DMS53 treated with DMSO at 0.1 percent for 48 hours (cell line): ENCODE results near the gene TUBA4B.

Experiments used
- DNase-seq: peaks from one replicate; lab custom pipeline; 2025; ENCODE audit not compliant: unreplicated experiment; lab: John Stamatoyannopoulos, UW

TUBA4B gene

DNA sequence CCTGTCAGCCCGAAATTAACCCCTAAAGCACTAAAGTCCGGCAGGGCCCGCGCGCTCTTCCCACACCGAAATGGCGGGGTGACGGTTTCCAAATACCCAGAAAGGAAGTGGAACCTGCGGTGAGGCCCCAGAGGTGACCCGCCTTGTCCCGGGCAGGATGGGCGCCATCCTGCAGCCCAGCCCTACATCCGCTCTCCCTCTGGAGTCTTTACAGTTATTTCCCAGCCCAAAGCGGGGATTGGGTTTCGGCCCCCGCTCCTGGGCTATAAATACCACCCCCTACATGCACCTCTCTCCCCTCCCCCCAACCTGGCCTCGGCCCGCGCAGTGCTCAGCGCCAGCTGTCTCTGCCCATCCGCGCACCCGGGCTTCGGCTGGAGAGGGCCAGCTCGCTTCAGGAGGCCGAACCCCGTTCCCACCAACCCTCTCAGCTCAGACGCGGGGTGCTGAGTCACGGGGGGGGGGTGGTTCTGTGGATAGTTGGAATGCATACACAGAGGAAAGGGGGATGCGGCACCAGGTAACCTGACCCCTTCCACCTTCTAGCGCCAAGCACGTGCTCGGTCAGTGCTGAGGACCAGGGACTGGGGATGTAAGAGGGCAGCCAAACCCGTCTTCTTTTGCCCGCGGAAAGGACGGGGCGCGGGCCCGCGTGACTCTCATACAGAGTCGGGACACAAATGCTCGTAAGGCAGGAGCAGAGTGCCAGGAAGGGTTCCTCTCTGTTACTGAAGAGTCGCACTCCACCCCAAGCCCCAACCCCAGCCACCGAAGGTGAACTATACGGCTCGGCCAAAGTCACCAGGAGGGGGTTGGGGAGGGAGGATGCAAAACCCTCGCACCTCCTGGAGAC, at the start of gene TUBA4B:
TSS of gene TUBA4B (plus strand) at position 344 of the 853 bp plus-strand sequence. CDS start at position 509, 165 bp downstream.
- peak; percentile 10 for DNase-seq

DNA sequence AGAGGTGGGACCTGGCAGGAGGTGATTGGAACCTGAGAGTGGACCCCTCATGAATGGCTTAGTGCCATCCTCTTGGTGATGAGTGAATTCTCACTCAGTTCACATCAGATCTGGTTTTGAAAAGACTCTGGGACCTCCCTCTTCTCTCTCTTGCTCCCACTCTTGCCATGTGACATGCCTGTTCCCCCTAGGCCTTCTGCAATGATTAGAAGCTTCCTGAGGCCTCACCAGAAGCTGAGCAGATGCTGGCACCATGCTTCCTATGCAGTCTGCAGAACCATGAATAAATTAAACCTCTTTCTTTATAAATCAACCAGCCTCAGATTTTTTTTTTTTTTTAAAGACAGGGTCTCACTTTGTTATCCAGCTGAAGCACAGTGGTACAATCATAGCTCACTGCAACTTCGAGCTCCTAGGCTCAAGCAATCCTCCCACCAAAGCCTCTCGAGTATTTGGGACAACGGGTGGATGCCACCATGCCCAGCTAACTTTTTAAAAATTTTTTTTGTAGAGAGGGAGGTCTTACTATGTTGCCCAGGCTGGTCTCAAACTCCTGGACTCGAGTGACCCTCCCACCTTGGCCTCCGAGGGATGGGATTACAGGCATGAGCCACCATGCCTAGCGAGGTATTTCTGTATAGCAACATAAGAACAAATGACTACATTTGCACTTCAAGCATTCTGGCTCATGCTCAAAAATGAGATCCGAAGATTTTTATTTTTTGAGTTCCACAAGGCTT, 48.4 kb upstream of the TUBA4B start:
- DNase-seq = no peak

DNA sequence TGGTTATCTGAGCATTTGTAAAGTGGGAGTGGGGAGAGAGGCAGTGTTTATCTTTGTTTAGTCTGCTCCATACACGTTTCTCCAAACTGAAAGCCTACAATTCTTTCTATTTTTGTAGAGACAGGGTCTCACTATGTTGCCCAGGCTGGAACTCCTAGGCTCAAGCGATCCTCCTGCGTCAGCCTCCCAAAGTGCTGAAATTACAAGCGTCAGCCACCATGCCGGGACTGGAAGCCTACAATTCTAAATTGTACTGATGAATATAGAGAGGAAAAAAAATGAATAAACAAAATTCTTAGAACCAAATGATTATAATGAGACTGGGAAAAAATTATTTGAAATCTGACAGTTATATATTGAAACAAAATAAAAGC, 47.9 kb upstream of the TUBA4B start:
- no peak for DNase-seq

DNA sequence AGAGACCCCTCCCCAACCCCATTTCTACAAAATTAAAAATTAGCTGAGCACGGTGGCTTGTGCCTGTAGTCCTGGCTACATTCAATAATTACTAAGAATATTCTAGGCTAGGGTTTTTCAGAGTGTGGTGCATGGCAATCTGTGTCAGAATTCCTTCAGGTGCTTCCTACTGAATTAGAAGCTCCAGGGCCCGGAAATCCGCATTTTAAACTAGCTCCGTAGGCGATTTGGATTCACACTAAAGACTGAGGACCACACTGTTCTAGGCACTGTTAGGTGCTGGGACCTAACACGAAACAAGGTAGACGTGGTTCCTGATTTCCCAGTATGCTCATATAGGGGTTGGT, 47.1 kb upstream of the TUBA4B start:
- DNase-seq = no peak

DNA sequence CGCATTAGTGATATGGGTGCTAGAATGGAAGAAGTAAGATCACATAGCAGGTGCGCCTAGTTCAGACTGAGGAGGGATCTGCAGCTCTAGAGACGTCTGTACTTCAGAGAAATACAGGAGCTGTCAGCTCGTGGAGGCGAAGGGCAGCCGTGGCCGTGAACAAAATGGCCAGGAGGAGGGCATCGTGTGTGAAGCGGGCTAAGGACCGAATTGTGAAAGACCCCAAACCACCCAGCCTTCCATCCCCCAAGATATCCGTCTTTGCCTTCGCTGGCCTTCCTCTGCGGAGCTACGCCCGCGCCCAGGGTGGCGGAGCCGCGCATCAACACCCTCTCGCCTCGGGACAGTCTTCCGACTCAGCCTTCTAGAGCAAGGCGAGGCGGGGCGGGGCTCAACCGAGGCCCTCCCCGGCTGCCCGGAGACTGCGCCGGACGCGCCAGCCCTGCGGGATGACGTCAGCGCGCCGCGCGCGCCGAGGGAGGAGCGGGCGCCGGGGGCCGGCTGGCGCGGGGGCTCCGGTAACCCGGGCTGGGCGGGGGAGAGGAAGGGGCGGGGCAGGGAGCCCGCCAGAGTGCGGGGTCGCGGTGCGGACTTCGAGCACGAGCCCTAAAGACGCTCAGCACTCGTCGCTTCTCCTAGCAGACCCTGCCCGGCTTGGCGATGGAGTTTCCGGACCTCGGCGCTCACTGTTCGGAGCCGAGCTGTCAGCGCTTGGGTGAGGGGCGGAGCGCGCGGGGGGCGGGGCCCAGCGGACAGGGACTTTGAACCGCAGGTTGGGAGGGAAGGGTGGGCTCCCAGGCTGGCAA, 46.5 kb upstream of the TUBA4B start, which contains the start of gene ZFAND2B:
TSS of gene ZFAND2B (plus strand) at position 455 of the 806 bp plus-strand sequence. CDS start at position 661, 206 bp downstream.
- peak; percentile 75 for DNase-seq

DNA sequence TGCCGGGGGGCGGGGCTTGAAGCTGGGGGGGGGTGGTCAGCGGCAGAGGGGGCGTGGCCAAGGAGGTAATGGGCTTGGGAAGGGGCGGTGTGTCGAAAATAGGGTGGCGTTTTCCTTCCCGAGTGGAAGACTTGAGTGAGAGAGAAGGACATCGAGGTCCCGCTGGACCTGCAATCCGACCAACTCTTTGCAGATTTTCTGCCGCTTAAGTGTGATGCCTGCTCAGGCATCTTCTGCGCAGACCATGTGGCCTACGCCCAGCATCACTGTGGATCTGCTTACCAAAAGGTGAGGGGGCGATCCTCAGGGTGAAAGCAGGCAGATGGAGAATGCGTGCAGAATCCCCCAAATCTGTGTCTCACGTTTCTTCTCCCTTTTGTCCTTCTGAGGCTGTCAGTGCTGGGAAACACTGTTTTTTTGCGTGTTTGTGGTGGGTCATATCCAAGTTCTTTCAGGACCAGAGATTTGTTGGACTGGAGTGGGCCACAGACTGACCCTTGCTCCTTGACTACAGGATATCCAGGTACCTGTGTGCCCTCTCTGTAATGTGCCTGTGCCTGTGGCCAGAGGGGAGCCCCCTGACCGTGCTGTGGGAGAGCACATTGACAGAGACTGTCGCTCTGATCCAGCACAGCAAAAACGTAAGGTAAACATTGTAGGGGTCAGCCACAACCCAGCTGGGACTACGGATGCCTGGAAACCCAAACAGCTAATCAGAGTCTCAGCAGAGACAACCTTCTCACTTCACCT, 45.7 kb upstream of the TUBA4B start:
- DNase-seq = peak; percentile 41

DNA sequence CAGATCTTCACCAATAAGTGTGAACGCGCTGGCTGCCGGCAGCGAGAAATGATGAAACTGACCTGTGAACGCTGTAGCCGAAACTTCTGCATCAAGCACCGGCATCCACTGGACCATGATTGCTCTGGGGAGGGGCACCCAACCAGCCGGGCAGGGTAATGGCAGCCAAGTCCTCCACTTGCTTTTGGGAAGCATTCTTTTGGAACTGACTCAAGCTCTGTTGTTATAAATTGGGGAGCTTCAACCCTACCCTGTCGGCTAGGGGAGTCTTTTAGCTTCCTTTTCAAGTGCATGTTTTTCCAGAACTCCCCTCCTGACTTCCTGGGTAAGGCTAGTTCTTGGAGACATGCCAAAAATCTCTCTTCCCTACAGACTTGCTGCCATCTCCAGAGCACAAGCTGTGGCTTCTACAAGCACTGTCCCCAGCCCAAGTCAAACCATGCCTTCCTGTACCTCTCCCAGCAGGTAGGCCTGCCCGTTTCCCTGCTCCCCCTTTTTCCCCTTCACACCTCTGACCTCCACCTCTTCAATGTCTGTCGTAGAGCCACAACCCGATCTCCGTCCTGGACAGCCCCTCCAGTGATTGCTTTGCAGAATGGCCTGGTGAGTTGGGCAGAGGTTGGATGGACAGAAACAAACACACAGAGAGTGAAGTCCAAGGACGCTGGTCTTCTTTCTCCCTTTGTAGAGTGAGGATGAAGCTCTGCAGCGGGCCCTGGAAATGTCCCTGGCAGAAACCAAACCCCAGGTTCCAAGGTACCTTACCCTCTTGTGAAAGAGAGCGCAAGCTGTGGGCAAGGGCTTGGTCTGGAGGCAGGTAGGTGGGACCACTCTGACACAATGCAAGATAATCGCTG, 44.9 kb upstream of the TUBA4B start:
- no peak for DNase-seq

DNA sequence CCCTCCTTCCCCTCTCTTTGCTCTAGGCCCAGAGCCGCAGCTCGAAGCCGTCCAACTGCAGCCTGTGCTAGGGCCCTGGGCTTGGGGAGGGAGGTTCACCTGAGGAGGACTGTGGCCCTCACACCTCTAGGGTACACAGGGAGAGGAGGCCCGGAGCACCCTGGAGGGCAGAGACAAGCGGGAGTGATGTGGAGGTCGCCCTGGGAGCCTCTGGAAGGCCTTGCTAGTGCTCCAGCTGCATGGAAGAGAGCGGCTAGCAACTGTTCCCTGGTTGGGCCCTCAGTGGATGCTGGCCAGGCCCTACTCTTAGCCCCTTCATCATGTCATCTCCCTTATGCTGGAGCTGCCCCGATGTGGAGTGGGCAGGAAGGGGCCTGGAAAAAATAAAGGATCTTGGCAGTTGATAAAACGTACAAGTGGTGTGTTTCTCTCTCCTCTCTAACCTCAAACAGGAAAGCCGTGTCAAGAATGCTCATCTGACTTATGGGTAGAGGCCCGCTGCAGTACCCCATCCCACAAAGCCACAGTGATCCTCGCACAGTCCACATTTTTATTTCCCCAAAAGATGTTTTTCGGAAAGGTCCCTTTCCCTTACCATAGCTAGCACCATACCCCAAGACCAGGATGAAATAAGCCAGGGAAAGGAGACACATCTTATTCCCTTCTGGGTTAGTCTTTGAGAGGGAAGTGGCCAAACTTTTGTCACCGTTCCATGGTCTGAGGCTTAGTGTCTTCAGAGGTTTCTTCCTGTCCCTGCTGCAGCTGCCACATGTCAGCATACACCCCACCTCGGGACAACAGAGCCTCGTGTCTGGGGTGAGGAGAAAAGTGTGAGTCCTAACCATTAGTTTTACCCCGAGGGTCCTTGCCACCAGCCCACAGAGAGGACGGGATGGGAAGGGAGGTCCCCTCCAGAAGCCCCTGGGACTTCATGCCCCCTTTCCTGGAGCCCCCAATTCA, 43.5 kb upstream of the TUBA4B start:
- DNase-seq = no peak

DNA sequence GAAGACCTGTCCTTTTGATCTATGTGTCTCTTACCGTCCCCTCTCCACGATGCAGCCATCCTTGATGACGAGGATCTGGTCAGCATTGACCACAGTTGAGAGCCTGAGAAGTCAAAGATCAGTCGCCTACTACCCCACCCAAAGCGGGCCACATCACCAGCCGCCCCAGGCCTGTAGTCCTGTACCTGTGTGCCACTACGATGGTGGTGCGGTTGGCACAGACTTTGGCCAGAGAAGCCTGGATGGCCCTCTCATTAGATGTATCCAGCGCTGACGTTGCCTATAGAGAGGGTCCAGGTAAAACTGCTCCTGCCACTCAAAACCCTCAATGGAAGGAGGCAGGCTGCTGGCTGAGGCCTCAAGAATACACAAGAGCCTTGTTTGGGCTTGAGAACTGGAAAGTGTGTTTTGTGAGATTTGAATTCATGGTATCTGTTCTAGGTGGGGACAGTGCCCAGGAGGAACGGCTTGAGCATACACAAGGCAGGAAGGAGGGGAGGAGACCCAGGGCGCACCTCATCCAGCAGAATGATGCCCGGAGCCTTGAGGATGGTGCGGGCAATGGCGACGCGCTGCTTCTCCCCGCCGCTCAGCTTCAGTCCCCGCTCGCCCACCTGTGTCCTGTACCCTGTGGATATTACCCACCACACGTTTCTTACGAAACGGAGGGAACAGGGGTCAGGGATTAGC, 42.7 kb upstream of the TUBA4B start:
- no peak for DNase-seq

DNA sequence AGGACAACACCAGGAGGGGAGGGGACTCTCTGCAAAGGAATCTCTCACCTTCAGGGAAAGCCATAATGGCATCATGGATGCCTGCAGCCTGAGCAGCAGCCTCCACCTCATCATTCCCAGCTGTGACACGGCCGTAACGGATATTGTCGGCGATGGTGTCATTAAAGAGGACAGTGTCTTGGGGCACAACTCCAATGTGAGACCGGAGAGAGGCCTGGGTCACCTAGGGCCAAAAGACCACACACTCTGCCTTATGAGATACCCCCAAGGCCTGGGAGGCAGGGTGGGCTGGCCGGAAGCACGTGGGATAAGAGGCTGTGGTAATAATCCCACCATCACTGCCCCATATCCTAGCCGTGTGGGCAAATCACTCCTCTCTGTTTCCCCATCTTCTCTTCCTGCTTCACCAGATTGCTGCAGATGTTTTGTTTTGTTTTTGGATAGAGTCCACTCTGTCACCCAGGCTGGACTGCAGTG, 42.1 kb upstream of the TUBA4B start:
- no peak for DNase-seq

DNA sequence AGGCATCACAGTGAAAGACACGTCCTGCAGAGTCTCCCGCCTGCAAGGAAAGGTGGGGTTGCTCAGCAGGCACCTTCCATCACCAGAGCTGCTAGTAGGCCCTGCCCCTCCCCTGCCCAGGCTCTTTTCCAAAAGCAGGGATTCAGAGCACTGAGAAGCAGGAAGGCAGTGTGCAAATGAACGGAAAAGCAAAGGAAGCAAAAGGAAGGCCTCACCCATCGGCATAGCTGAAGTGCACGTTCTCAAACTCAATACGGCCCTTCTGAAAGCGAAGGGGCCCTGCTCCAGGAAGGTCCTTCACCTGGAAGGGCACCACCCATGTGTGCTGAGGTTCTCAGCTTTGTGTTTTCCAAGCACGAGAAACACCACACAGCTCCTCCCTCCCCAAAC, 40.0 kb upstream of the TUBA4B start:
- no peak for DNase-seq

DNA sequence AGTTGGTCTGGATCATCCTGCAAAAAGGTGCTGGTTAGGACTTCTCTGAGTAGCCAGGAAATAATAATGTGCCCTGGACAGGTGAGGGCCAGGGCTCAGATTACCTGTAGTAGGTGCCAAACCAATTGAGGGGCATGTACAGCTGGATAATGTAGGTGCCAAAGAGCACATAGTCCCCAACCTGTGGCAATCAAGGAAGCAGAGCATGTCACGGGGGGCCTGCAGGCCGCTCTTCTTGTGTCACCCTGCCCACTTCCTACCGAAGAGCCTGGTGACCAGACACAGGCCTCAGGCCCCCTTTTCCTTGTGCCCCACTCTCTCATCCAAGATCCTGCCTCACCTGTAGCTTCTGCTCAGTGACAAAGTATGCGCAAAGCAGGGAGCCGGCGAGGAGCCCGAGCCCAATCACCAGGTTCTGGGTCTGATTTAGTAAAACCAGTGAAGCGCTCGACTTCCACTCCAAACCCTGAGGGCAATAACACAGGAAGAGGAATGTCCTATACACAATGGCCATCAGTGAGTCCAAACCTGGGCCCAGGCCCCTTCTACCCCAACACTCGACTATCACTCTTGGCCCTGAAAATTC, 39.5 kb upstream of the TUBA4B start:
- DNase-seq = no peak

DNA sequence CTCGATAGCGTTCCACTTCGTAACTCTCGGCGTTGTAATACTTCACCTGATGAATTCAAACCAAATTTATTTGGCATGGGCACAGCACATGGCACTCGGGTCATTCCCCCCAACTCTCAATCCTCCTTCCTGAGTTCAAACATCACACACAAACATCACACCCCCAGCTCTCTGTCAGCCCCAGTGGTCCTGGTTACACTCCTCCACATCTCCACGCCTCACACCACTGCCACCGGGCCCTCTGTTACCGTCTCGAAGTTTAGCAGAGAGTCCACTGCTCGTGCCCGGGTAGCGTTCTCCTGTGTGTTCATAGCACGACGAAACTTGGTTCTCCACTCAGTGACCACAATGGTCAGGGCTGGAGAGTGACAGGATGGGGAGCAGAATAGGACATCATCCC, 38.9 kb upstream of the TUBA4B start:
- DNase-seq = no peak

DNA sequence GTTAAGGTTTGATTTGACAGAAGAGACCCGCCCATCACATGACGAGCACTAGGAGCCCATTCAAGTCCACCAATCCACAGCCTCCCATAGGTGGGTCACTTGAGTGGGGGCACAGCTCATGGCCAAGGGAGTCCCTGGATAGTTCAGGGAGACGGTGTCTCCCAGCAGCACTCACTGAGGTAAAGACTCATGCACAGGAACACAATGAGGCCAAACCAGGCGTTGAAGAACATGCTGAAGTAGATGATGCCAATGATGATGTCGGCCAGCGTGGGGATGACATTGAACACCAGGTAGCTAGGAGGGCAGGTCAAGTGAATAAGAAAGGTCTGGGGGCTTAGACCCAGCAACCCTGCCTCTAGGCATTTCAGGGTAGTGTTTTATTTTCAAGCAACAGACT, 38.3 kb upstream of the TUBA4B start:
- DNase-seq = no peak

DNA sequence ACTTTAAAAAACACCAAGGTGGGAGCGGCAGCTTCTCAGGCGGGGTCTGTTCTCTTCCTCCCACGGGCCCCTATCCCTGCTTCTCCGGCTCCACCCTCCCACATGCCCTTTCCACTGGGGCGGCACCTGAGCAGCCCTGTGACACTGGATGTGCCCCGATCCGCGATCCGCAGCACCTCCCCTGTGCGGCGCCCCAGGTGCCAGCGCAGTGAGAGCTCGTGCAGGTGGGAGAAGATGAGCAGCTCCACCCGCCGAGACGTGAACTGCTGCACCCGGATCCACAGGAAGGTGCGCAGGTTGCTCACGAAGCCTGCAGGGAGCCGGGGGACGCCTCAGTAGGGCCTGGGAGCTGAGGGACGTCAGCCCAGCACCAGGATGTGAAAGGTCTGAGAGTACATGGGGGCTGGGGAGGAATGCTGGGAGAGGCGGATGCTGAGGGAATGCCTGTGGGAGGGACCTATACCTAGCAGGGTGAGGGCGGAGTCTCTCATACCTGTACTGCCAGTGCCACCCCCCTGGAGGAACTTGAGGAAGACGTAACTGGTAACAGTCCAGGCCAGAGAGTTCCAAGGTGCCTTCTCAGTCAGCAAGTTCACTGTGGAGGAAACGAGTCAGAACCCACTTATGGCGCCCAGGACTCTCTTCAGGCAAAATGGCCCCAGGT, 37.0 kb upstream of the TUBA4B start:
- no peak for DNase-seq

DNA sequence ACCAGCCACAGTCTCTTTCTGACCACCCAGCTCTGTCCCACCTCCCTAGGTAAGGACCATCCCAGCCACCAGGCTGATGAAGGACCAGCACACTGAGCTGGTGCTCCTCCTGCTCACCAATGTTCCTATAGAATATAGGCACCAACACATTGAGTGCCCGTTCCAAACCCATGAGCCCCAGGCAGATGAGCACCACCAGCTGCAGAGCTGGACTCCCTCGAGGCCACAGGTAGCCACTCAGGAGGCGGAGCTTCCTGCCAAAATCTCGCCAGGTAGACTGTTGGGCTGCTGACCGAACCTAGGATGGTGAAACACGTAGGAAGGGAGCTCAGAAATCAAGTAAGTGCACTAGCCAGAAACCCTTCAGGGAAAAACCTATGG, 36.5 kb upstream of the TUBA4B start:
- no peak for DNase-seq

DNA sequence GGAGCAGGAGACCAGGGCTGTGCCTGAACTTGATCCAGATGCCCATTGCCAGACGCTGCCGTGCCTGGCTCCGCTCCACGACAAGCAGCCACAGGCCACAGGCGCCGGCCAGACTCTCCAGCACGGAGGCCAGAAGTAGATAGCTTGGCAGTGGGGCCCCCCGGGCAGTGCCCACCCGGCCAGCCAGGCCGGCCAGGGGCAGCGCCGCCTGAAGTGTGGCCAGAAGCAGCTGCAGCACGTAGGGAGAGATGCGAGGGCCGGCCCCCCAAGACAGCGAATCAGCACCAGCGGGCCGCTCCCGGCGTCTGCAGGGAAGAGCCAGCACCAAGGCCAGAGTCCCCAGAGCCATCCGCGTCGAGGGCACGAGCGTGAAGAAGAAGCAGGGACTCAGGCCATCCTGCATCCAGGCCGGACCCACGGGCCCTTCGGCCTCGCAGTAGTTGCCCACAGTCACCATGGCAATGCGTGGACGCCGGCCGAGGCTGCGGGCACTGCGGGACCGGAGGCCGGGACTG, 34.8 kb upstream of the TUBA4B start:
- peak; percentile 32 for DNase-seq
